HCT116 (cell line): ENCODE results near the gene RELB.

Experiments
- CTCF ChIP-seq, 3 experiments: fragments of 200-600 bp in 1 of 3; sonication (generic) in 1 of 3; IDR thresholded peaks in 2 of 3; conservative IDR thresholded peaks in 1 of 3; 2 replicates each; pipeline ENCODE4 v1.5.1; 2012 to 2017; ENCODE audit warnings: low read depth in 2 of 3, low read length in 2 of 3, antibody characterized with exemption in 1 of 3, borderline replicate concordance in 1 of 3, control low read depth in 1 of 3, mild to moderate bottlenecking in 1 of 3, mixed read lengths in 1 of 3, mixed run types in 1 of 3, moderate library complexity in 1 of 3; ENCODE audit not compliant: insufficient read depth in 1 of 3
- FOSL1 ChIP-seq: IDR thresholded peaks from 2 replicates; pipeline ENCODE4 v1.6.1; 2012; ENCODE audit warnings: low read depth

DNA sequence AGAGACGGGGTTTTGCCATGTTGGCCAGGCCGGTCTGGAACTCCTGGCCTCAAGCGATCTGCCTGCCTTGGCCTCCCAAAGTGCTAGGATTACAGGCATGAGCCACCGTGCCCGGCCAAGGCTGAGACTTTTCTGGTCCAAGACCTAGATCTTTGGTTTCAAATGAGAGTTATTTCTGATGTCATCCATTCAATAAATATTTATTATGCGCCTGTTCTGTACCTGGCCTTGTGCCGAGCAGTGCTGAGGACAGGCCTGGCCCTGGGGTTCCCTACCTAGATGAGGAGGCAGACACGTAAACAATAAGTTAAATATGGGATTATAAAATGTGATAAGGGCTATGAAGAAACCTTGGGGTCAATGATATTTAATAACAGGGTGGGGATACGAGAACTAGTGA lies 4.5 kb downstream of the RELB start:
- TF ChIP-seq CTCF (IDR thresholded peaks at IDR 0.05 in 2 of 3, conservative IDR thresholded peaks at IDR 0.05 in 1 of 3; ENCODE audit: borderline replicate concordance in 1 of 3, insufficient read depth in 1 of 3, low read depth in 2 of 3, low read length in 2 of 3): no peak
- no peak for TF ChIP-seq FOSL1
